Thyroid gland (tissue), 4 donors: ENCODE data around the gene CNOT1. TPM values are rescaled to one million over a fixed set of nuclear protein-coding genes. Genes with fewer than 3 reads are reported as not detected.

ENCODE experiments used
- DNase-seq, 2 donors: peaks; one replicate each; pipeline ENCODE4 v3.0.0-alpha.2; 2019
- H3K27ac ChIP-seq, 3 donors: fragments of 200-600 bp; sonication (generic); 1 replicate in 2 of 3; 2 replicates in 1 of 3; pipeline ENCODE4 v1.5.1; 2016 to 2019; ENCODE audit warnings: mild to moderate bottlenecking in 1 of 3, moderate library complexity in 1 of 3
- H3K27me3 ChIP-seq: fragments of 200-600 bp; sonication (generic); one replicate; pipeline ENCODE4 v1.5.1; 2019
- H3K36me3 ChIP-seq, 2 donors: fragments of 200-600 bp; sonication (generic); one replicate each; pipeline ENCODE4 v1.5.1; 2016 to 2019
- H3K4me1 ChIP-seq, 2 donors: fragments of 200-600 bp; sonication (generic); one replicate each; pipeline ENCODE4 v1.5.1; 2017 to 2019
- H3K4me3 ChIP-seq, 3 donors: fragments of 200-600 bp; sonication (generic); replicated peaks in 1 of 3; 1 replicate in 2 of 3; 2 replicates in 1 of 3; pipeline ENCODE4 v1.5.1; 2016; ENCODE audit warnings: mild to moderate bottlenecking in 1 of 3
- H3K9me3 ChIP-seq: fragments of 200-600 bp; sonication (generic); one replicate; pipeline ENCODE4 v1.5.1; 2017
- CTCF ChIP-seq, 6 experiments: fragments of 200-600 bp in 3 of 6; fragments of 450-650 bp in 3 of 6; sonication (generic) in 3 of 6; IDR thresholded peaks; one replicate each; pipeline ENCODE4 v1.5.1; 2016 to 2019; ENCODE audit warnings: antibody characterized with exemption in 6 of 6, mild to moderate bottlenecking in 2 of 6, inconsistent platforms in 1 of 6, moderate library complexity in 1 of 6
- POLR2A ChIP-seq, 2 donors: fragments of 450-650 bp; IDR thresholded peaks; one replicate each; pipeline ENCODE4 v1.6.1; 2017; ENCODE audit warnings: antibody characterized with exemption in 2 of 2, mild to moderate bottlenecking in 2 of 2, moderate library complexity in 1 of 2
- WGBS, 2 donors: methylation state at CpG; one replicate each; pipeline ENCODE4 v1.1.5; 2017; 5-methylcytosine and 5-hydroxymethylcytosine counted together
- intact Hi-C: fragments of 100-400 bp; cut with DNase I; formaldehyde crosslinking; loops from one replicate; pipeline ENCODE4 v1.15.1; 2023
- total RNA-seq, 4 donors: library from RNA; depleted of rRNA; stranded (reverse); fragments of >200 nt; gene quantifications; one replicate each; pipeline ENCODE4 v1.2.3, GENCODE V29; 2016

CNOT1 gene
- total RNA-seq, 4 donors from 2014 or later, result 109 to 150 (median 133) TPM

- Histone ChIP-seq H3K27ac (no peak overlapping the region), H3K27me3 (no peaks in the 10 kb centered on the region), H3K36me3 (no peaks in the 10 kb centered on the region), H3K4me3 (no peak overlapping the region), H3K4me1 (peaks cover 0 to 6% of the 10 kb centered on the region in 2 donors), H3K9me3 (no peaks in the 10 kb centered on the region)
- TF ChIP-seq POLR2A (IDR thresholded peaks at IDR 0.05) (no peak), CTCF (IDR thresholded peaks at IDR 0.05) (peak; percentile 80 to 92 (median 86))
- 32 to 53% methylated on average over 14 to 20 of the region's 43 CpGs for WGBS, 2 donors
- peak; percentile 80 to 84 for DNase-seq
- intact Hi-C loops, result no loop called here
Measured at GRCh38 chr16:58487566-58488351, 141.9 kb downstream of the CNOT1 start.

DNA sequence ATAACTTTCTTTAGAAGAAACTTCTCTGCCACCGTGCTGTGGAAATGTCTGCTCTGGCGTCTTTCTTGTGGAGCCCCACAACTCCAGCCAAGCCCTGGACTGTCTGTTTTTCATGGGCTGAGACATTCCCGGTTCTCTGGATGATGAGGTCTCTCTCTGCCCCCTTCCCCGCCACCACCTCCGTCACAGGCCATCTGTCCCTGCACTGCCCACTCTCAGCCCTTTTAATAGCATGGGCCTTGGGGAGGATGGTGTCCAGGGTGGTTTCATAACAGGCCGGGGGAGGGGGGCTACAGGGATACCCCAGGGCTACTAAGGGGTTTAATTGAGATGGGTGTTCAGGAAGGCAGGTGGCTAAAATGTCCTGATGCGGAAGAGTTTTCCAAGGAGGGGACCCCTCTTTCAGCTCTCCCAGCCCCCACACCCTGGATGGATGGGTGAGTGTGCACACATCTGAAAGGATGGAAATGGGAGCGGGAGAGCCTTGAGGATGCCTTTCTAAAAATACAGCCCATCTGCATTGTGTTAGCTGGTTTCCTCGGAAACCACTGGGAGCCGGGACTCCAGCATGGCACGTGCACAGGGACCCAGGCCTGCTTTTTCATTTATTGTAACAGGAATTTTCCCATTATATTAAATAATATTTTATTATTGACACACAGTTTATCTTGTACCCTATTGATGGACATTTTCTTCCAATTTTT is 144.3 kb downstream of the CNOT1 start:
- no peak for TF ChIP-seq CTCF (IDR thresholded peaks at IDR 0.05)
- TF ChIP-seq POLR2A (IDR thresholded peaks at IDR 0.05), result no peak
- Histone ChIP-seq H3K27ac (no peak overlapping the region), H3K27me3 (no peaks in the 10 kb centered on the region), H3K9me3 (no peaks in the 10 kb centered on the region), H3K4me3 (no peak overlapping the region), H3K36me3 (no peaks in the 10 kb centered on the region), H3K4me1 (peaks cover 0 to 6% of the 10 kb centered on the region in 2 donors)
- WGBS, 2 donors, result 71 to 79% methylated on average over 11 of the region's 11 CpGs
- no peak for DNase-seq
- intact Hi-C loops, result loop anchor here (2.0 kb wide), 1 partner anchor 147 kb away; no protein-coding TSS in a partner anchor

DNA sequence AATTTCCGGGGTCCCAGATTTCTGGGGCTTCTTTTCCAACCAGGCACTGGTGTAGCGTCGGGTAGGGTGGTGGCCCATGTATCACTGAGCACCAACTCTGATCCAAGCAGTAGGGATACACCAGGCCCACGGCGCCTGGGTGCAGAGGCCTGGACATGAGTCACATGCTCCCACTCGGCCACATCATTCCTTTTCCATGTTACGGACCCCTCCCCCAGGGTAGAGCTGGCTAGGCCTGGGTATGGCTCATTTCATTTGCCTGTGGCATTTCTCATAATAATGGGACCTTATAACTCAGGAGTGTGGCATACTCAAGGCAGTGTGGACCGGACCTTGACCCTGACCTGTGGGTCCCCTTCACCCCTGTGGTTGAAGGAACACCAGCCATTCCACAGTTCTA is 147.7 kb downstream of the CNOT1 start:
- no peaks in the 10 kb centered on the region for H3K9me3 ChIP-seq
- no peaks in the 10 kb centered on the region for H3K4me1 ChIP-seq
- H3K27me3 ChIP-seq, result no peaks in the 10 kb centered on the region
- H3K4me3 ChIP-seq, result no peak overlapping the region
- no peak for TF ChIP-seq POLR2A (IDR thresholded peaks at IDR 0.05)
- no peak for TF ChIP-seq CTCF (IDR thresholded peaks at IDR 0.05)
- H3K36me3 ChIP-seq, result no peaks in the 10 kb centered on the region
- intact Hi-C loops, result no loop called here
- no peak overlapping the region for H3K27ac ChIP-seq
- no peak for DNase-seq
- WGBS, 2 donors, result 79 to 92% methylated on average over 6 to 8 of the region's 8 CpGs

DNA sequence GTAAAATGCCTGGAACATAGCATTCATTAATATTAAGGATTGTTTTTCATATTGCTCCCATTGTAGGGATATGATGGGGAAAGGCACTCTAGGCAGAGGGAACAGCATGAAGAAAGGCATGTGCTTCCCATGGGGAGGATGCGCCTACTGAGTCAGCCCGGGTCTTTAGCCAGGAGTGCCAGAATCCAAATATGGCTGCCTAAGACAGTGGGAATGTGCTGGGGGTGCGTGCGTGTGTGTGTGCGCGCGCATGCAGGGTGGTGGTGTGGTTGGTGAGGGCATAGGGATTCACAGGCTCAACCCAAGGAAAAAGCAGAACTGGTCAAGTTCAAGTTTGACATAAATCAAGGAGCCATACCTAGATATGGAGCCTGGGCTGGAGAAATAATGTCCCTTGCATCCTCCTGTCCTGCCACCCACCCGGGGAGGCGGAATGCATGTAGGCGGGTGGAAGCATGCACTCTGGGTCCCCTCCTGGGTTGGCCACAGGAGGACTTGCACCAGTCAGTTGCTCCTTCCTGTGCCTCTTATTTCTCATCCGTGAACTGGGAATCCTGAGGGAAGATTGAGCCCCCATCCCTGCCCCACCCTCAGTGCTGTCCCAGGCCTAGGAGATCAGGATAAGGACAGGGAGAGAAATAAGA is 148.3 kb downstream of the CNOT1 start:
- intact Hi-C loops, result no loop called here
- 92% methylated on average over 10 to 11 of the region's 11 CpGs for WGBS, 2 donors

More for the DNA sequence above, 148.3 kb downstream of the CNOT1 start:
- no peak overlapping the region for H3K27ac ChIP-seq
- DNase-seq, result no peak
- no peaks in the 10 kb centered on the region for H3K36me3 ChIP-seq
- H3K9me3 ChIP-seq, result no peaks in the 10 kb centered on the region
- no peaks in the 10 kb centered on the region for H3K27me3 ChIP-seq
- no peak overlapping the region for H3K4me3 ChIP-seq
- H3K4me1 ChIP-seq, result no peaks in the 10 kb centered on the region
- no peak for TF ChIP-seq POLR2A (IDR thresholded peaks at IDR 0.05)
- TF ChIP-seq CTCF (IDR thresholded peaks at IDR 0.05), result no peak
